HepG2 (cell line): ENCODE measurements around the gene STK11. TPM values are rescaled to one million over a fixed set of nuclear protein-coding genes. Genes with fewer than 3 reads are reported as not detected.

Experiments used
- DNMT3B ChIP-seq: conservative IDR thresholded peaks from 2 replicates; pipeline ENCODE4 v1.6.1; 2016; ENCODE audit warnings: missing biosample characterization, control low read depth
- KMT2A ChIP-seq: sonication (generic); formaldehyde crosslinking; IDR thresholded peaks from 2 replicates; pipeline ENCODE4 v1.4.0; 2020; ENCODE audit warnings: missing genetic modification reagents
- PAF1 ChIP-seq: IDR thresholded peaks from 2 replicates; pipeline ENCODE4 v1.6.1; 2016; ENCODE audit warnings: missing genetic modification reagents, missing compliant biosample characterization
- REL ChIP-seq: sonication (generic); formaldehyde crosslinking; conservative IDR thresholded peaks from 2 replicates; pipeline ENCODE4 v1.8.0; 2022; ENCODE audit warnings: mild to moderate bottlenecking, missing genetic modification reagents, moderate library complexity
- SP5 ChIP-seq: IDR thresholded peaks from 2 replicates; pipeline ENCODE4 v1.6.1; 2016; ENCODE audit warnings: low read depth, borderline replicate concordance
- YY1 ChIP-seq: IDR thresholded peaks from 2 replicates; pipeline ENCODE4 v1.6.1; 2011; ENCODE audit warnings: low read length, low read depth, moderate library complexity, mild to moderate bottlenecking; ENCODE audit not compliant: insufficient read depth, insufficient replicate concordance
- ZNF275 ChIP-seq: sonication (generic); formaldehyde crosslinking; IDR thresholded peaks from 2 replicates; pipeline ENCODE4 v1.8.0; 2022; ENCODE audit warnings: missing genetic modification reagents, mild to moderate bottlenecking, inconsistent platforms, borderline replicate concordance
- ZNF562 ChIP-seq: sonication (generic); formaldehyde crosslinking; IDR thresholded peaks from 2 replicates; pipeline ENCODE4 v1.8.0; 2022; ENCODE audit warnings: missing genetic modification reagents, borderline replicate concordance
- ZNF609 ChIP-seq: sonication (generic); formaldehyde crosslinking; IDR thresholded peaks from 2 replicates; pipeline ENCODE4 v1.4.0; 2020; ENCODE audit warnings: mild to moderate bottlenecking, missing genetic modification reagents, borderline replicate concordance
- polyA plus RNA-seq, 8 experiments: library from polyadenylated mRNA; depleted of rRNA in 3 of 8; stranded (reverse) in 7 of 8; unstranded in 1 of 8; fragments of >200 nt; fragmentation: Illumina TruSeq in 4 of 8; extraction: Trizol in 4 of 8; gene quantifications; 2 replicates each; pipeline versions ENCODE4 v1.2.1 to v1.2.3, GENCODE V29; 2011 to 2016; ENCODE audit warnings: low read depth in 4 of 8, missing spikeins in 1 of 8, mixed read lengths in 1 of 8; ENCODE audit not compliant: insufficient read depth in 1 of 8
- total RNA-seq, 5 experiments: library from RNA; depleted of rRNA; stranded (reverse); fragments of >200 nt; fragmentation: Illumina TruSeq; extraction: Trizol; gene quantifications; 2 replicates each; pipeline ENCODE4 v1.2.3, GENCODE V29; 2016; ENCODE audit warnings: low read depth in 1 of 5

STK11 gene
- total and polyA plus RNA-seq, 2 of the 13 experiments (the other 11 are each of a cell fraction or from before 2014, with no cell fraction given): 27.5 to 43.6 TPM

GRCh38 chr19:1189419-1189818, 16.2 kb upstream of the STK11 start (continued):
- peak; percentile 54 for TF ChIP-seq YY1
- TF ChIP-seq REL (CRISPR knock-in tag): no peak
- TF ChIP-seq KMT2A (CRISPR knock-in tag): no peak
- no peak for TF ChIP-seq PAF1 (CRISPR knock-in tag)
- TF ChIP-seq DNMT3B (CRISPR knock-in tag): no peak
- TF ChIP-seq ZNF275 (CRISPR knock-in tag): no peak
- no peak for TF ChIP-seq SP5 (CRISPR knock-in tag)
- no peak for TF ChIP-seq ZNF562
- TF ChIP-seq ZNF609 (CRISPR knock-in tag): no peak
- TF ChIP-seq, all 625 proteins: peak for 3
